PC-9 (cell line): ENCODE measurements around the gene PIPOX. TPM values are rescaled to one million over a fixed set of nuclear protein-coding genes. Genes with fewer than 3 reads are reported as not detected.

Experiments used
- BruUV-seq: library from RNA; stranded (reverse); fragments of 400-500 nt; replicated peaks from 2 replicates; lab custom pipeline; 2021; lab: Mats Ljungman, UMichigan
- CTCF ChIA-PET: fragments of 300-600 bp; sonication (Branson Sonifier 250); formaldehyde crosslinking; loops from one replicate; lab custom pipeline; 2022; ENCODE audit warnings: antibody characterized with exemption; lab: Charles Lee
- POLR2A ChIA-PET: fragments of 300-600 bp; sonication (Branson Sonifier 250); formaldehyde crosslinking; loops from one replicate; lab custom pipeline; 2022; ENCODE audit warnings: antibody characterized with exemption; ENCODE audit not compliant: unreplicated experiment; lab: Charles Lee
- DNase-seq, 2 experiments: peaks; one replicate each; pipeline versions ENCODE4 v3.0.0 to v3.0.0-alpha.2; 2015 to 2022; ENCODE audit warnings: mixed read lengths in 1 of 2
- H2AFZ ChIP-seq: fragments of 200-600 bp; sonication (generic); 2 replicates; pipeline ENCODE4 v1.8.1; 2017; ENCODE audit warnings: antibody characterized with exemption
- H3F3A ChIP-seq: fragments of 200-600 bp; sonication (generic); 2 replicates; pipeline ENCODE4 v1.8.1; 2017; ENCODE audit warnings: antibody characterized with exemption, mild to moderate bottlenecking, low read depth; ENCODE audit not compliant: insufficient read depth
- H3K27ac ChIP-seq: fragments of 200-600 bp; sonication (generic); 2 replicates; pipeline ENCODE4 v1.6.1; 2016; ENCODE audit warnings: mixed run types
- H3K27me3 ChIP-seq: fragments of 200-600 bp; sonication (generic); 2 replicates; pipeline ENCODE4 v1.6.1; 2016; ENCODE audit warnings: low read depth, mixed run types; ENCODE audit not compliant: insufficient read depth
- H3K36me3 ChIP-seq: fragments of 200-600 bp; sonication (generic); 2 replicates; pipeline ENCODE4 v1.6.1; 2016; ENCODE audit warnings: low read depth, mixed run types
- H3K4me1 ChIP-seq: fragments of 200-600 bp; sonication (generic); replicated peaks from 2 replicates; pipeline ENCODE4 v1.6.1; 2016; ENCODE audit warnings: mixed run types; ENCODE audit not compliant: insufficient read depth
- H3K4me2 ChIP-seq: fragments of 200-600 bp; sonication (generic); 2 replicates; pipeline ENCODE4 v1.6.1; 2017; ENCODE audit warnings: mixed run types
- H3K4me3 ChIP-seq: fragments of 200-600 bp; sonication (generic); 2 replicates; pipeline ENCODE4 v1.6.1; 2016; ENCODE audit warnings: mixed run types
- H3K79me2 ChIP-seq: fragments of 200-600 bp; sonication (generic); 2 replicates; pipeline ENCODE4 v1.6.1; 2017; ENCODE audit warnings: low read depth, mixed run types
- H3K9me2 ChIP-seq: fragments of 200-600 bp; sonication (generic); 2 replicates; pipeline ENCODE4 v1.8.1; 2017; ENCODE audit warnings: mild to moderate bottlenecking; ENCODE audit not compliant: insufficient read depth
- H3K9me3 ChIP-seq: fragments of 200-600 bp; sonication (generic); 2 replicates; pipeline ENCODE4 v1.8.1; 2016; ENCODE audit warnings: low read depth; ENCODE audit not compliant: insufficient read depth
- H4K20me1 ChIP-seq: fragments of 200-600 bp; sonication (generic); 2 replicates; pipeline ENCODE4 v1.8.1; 2017; ENCODE audit not compliant: insufficient read depth
- CTCF ChIP-seq: fragments of 200-600 bp; sonication (generic); conservative IDR thresholded peaks from 2 replicates; pipeline ENCODE4 v1.6.1; 2017; ENCODE audit warnings: mixed run types, antibody characterized with exemption, mild to moderate bottlenecking, moderate library complexity
- EZH2 ChIP-seq: fragments of 200-600 bp; sonication (generic); IDR thresholded peaks from 2 replicates; pipeline ENCODE4 v1.8.0; 2017; ENCODE audit warnings: antibody characterized with exemption, low read depth
- intact Hi-C: fragments of 100-400 bp; cut with micrococcal nuclease; formaldehyde crosslinking; loops from one replicate; pipeline ENCODE4 v1.10.0; 2022; ENCODE audit not compliant: unreplicated experiment
- total RNA-seq: library from RNA; stranded (reverse); gene quantifications from 2 replicates; pipeline ENCODE4 v1.2.3, GENCODE V29; 2021

Gene PIPOX
- total RNA-seq, 1 experiment from 2014 or later = 2.8 TPM

GRCh38 chr17:29095439-29095838 is 52.5 kb downstream of the PIPOX start:
- Histone ChIP-seq H3K9me3 (no peaks in the 10 kb centered on the region), H4K20me1 (no peaks in the 10 kb centered on the region; the same call in 1 of the 2 replicates), H3K4me3 (no peak overlapping the region), H3K36me3 (0 out of 2 replicates have a peak, but pooled peaks cover 8% of the 10 kb centered on the region), H3K9me2 (no peaks in the 10 kb centered on the region), H3K27ac (no peak overlapping the region), H2AFZ (no peak overlapping the region), H3K4me2 (no peak overlapping the region), H3K4me1 (peaks cover 4% of the 10 kb centered on the region), H3F3A (no peaks in the 10 kb centered on the region), H3K79me2 (no peaks in the 10 kb centered on the region), H3K27me3 (no peaks in the 10 kb centered on the region)
- POLR2A ChIA-PET = no interaction called here
- CTCF ChIA-PET = no interaction called here
- intact Hi-C loops = no loop called here
- DNase-seq = no peak
- no peak for TF ChIP-seq EZH2
- no peak for TF ChIP-seq CTCF
- BruUV-seq = no TSS peak

- ChIA-PET POLR2A (no interaction called here), CTCF (no interaction called here)
- no peaks in the 10 kb centered on the region for H3K9me3 ChIP-seq
- H3K4me2 ChIP-seq = no peak overlapping the region
- H3K9me2 ChIP-seq = no peaks in the 10 kb centered on the region
- TF ChIP-seq CTCF (no peak), EZH2 (no peak)
- no peaks in the 10 kb centered on the region; the same call in 1 of the 2 replicates for H4K20me1 ChIP-seq
- H3K79me2 ChIP-seq = no peaks in the 10 kb centered on the region
- H3K27ac ChIP-seq = no peak overlapping the region
- no TSS peak for BruUV-seq
- H3K4me3 ChIP-seq = no peak overlapping the region
- no peak for DNase-seq
- no peaks in the 10 kb centered on the region; the same call in 1 of the 2 replicates for H3F3A ChIP-seq
- intact Hi-C loops = no loop called here
- no peak overlapping the region for H2AFZ ChIP-seq
- 0 out of 2 replicates have a peak, but pooled peaks cover 8% of the 10 kb centered on the region for H3K36me3 ChIP-seq
- H3K4me1 ChIP-seq = peaks cover 11% of the 10 kb centered on the region
- no peaks in the 10 kb centered on the region for H3K27me3 ChIP-seq
Observed at GRCh38 chr17:29096094-29096493, 53.2 kb downstream of the PIPOX start.

GRCh38 chr17:29099527-29099926 is 56.6 kb downstream of the PIPOX start:
- Histone ChIP-seq H3K4me1 (peaks cover 37% of the 10 kb centered on the region), H3K4me3 (no peak overlapping the region), H3K27ac (no peak overlapping the region), H3K9me2 (no peaks in the 10 kb centered on the region), H3K79me2 (no peaks in the 10 kb centered on the region), H2AFZ (no peak overlapping the region), H3K9me3 (no peaks in the 10 kb centered on the region), H3F3A (peaks cover 25% of the 10 kb centered on the region; the same call in 1 of the 2 replicates), H3K4me2 (no peak overlapping the region), H4K20me1 (no peaks in the 10 kb centered on the region), H3K36me3 (peaks cover 13% of the 10 kb centered on the region; the same call in 1 of the 2 replicates), H3K27me3 (no peaks in the 10 kb centered on the region)
- ChIA-PET POLR2A (no interaction called here), CTCF (no interaction called here)
- DNase-seq = no peak
- no peak for TF ChIP-seq CTCF
- TF ChIP-seq EZH2 = no peak
- BruUV-seq = no TSS peak
- intact Hi-C loops = no loop called here
